Osteoblast (primary cell): ENCODE results near the gene HELT. TPM values are rescaled to one million over a fixed set of nuclear protein-coding genes. Genes with fewer than 3 reads are reported as not detected.
"Not testable (repeated sequence)": the region's sequence is repeated elsewhere in the genome, so short reads cannot be mapped to it uniquely, and the experiment has no call there.

Source experiments
- DNase-seq: peaks from one replicate; pipeline ENCODE4 v3.0.0; 2011; ENCODE audit warnings: low spot score, mixed read lengths; ENCODE audit not compliant: insufficient read length; ENCODE audit errors: missing footprints
- H2AFZ ChIP-seq: 2 replicates; pipeline ENCODE4 v1.6.0; 2011; ENCODE audit warnings: mild to moderate bottlenecking, low read length
- H3K27ac ChIP-seq: 2 replicates; pipeline ENCODE4 v1.5.1; 2011; ENCODE audit warnings: mild to moderate bottlenecking, low read depth, low read length, moderate library complexity
- H3K27me3 ChIP-seq: 2 replicates; pipeline ENCODE4 v1.6.0; 2012; ENCODE audit warnings: mild to moderate bottlenecking, control low read depth, inconsistent platforms, low read length, moderate library complexity; ENCODE audit not compliant: insufficient read depth
- H3K36me3 ChIP-seq: 2 replicates; pipeline ENCODE4 v1.5.1; 2011; ENCODE audit warnings: mild to moderate bottlenecking, low read length, control low read depth, moderate library complexity; ENCODE audit not compliant: insufficient read depth
- H3K4me1 ChIP-seq: 2 replicates; pipeline ENCODE4 v1.5.1; 2011; ENCODE audit warnings: mild to moderate bottlenecking, low read length, control low read depth, moderate library complexity; ENCODE audit not compliant: insufficient read depth
- H3K4me2 ChIP-seq: 2 replicates; pipeline ENCODE4 v1.6.0; 2011; ENCODE audit warnings: mild to moderate bottlenecking, low read length; ENCODE audit not compliant: insufficient read depth
- H3K4me3 ChIP-seq: fragments of 200-600 bp; sonication (generic); 3 replicates; pipeline ENCODE4 v1.5.1; 2012; ENCODE audit warnings: mild to moderate bottlenecking, low read length, inconsistent platforms; ENCODE audit not compliant: insufficient read depth
- H3K79me2 ChIP-seq: 2 replicates; pipeline ENCODE4 v1.6.0; 2012; ENCODE audit warnings: mild to moderate bottlenecking, low read length, control low read depth, inconsistent platforms; ENCODE audit not compliant: insufficient read depth
- H3K9me3 ChIP-seq: 2 replicates; pipeline ENCODE4 v1.5.1; 2011; ENCODE audit warnings: low read depth, low read length, control low read depth
- H4K20me1 ChIP-seq: 2 replicates; pipeline ENCODE4 v1.6.0; 2012; ENCODE audit warnings: mild to moderate bottlenecking, low read length, control low read depth; ENCODE audit not compliant: insufficient read depth
- CTCF ChIP-seq: IDR thresholded peaks from 2 replicates; pipeline ENCODE4 v1.5.1; 2011; ENCODE audit warnings: mild to moderate bottlenecking, low read depth, low read length, moderate library complexity; ENCODE audit errors: extremely low read depth
- total RNA-seq: library from RNA; depleted of rRNA; stranded (reverse); fragments of >200 nt; gene quantifications from 2 replicates; pipeline ENCODE4 v1.2.3, GENCODE V29; 2012

Gene HELT
- total RNA-seq, 1 donor: not detected

GRCh38 chr4:184983672-184984356, 34.5 kb upstream of the HELT start:
- TF ChIP-seq CTCF: peak; percentile 40
- H3K79me2 ChIP-seq: no peaks in the 10 kb centered on the region
- no peaks in the 10 kb centered on the region for H3K4me1 ChIP-seq
- H3K36me3 ChIP-seq: no peaks in the 10 kb centered on the region
- no peak overlapping the region for H2AFZ ChIP-seq
- H3K9me3 ChIP-seq: no peaks in the 10 kb centered on the region
- H4K20me1 ChIP-seq: no peaks in the 10 kb centered on the region
- H3K27me3 ChIP-seq: peaks cover 6% of the 10 kb centered on the region
- no peak overlapping the region for H3K27ac ChIP-seq
- no peak for DNase-seq
- H3K4me2 ChIP-seq: no peak overlapping the region
- H3K4me3 ChIP-seq: no peak overlapping the region

- no peaks in the 10 kb centered on the region for H3K36me3 ChIP-seq
- TF ChIP-seq CTCF: no peak
- DNase-seq: no peak
- H3K4me2 ChIP-seq: no peak overlapping the region
- no peaks in the 10 kb centered on the region for H3K4me1 ChIP-seq
- H2AFZ ChIP-seq: no peak overlapping the region
- no peaks in the 10 kb centered on the region for H3K79me2 ChIP-seq
- H3K27ac ChIP-seq: no peak overlapping the region
- H3K27me3 ChIP-seq: peaks cover 4% of the 10 kb centered on the region
- H3K9me3 ChIP-seq: no peaks in the 10 kb centered on the region
- H4K20me1 ChIP-seq: no peaks in the 10 kb centered on the region
- H3K4me3 ChIP-seq: no peak overlapping the region
Observed at GRCh38 chr4:184987493-184988031, 30.7 kb upstream of the HELT start.

- no peaks in the 10 kb centered on the region for H3K36me3 ChIP-seq
- no peak for DNase-seq
- no peaks in the 10 kb centered on the region for H4K20me1 ChIP-seq
- H3K27me3 ChIP-seq: peaks cover 7% of the 10 kb centered on the region
- H3K4me3 ChIP-seq: no peak overlapping the region
- H3K79me2 ChIP-seq: no peaks in the 10 kb centered on the region
- no peak overlapping the region for H2AFZ ChIP-seq
- no peak overlapping the region for H3K4me2 ChIP-seq
- no peak overlapping the region for H3K27ac ChIP-seq
- no peaks in the 10 kb centered on the region for H3K4me1 ChIP-seq
- TF ChIP-seq CTCF: no peak
- H3K9me3 ChIP-seq: no peaks in the 10 kb centered on the region
Observed at GRCh38 chr4:184988611-184989010, 29.7 kb upstream of the HELT start.

- not testable (repeated sequence) for H3K4me1 ChIP-seq, H3K9me3 ChIP-seq, H3K27me3 ChIP-seq
Observed at GRCh38 chr4:184989283-184989682, 29.0 kb upstream of the HELT start.

GRCh38 chr4:184990131-184990530, 28.2 kb upstream of the HELT start:
- not testable (repeated sequence) for H3K27me3 ChIP-seq, H3K4me1 ChIP-seq, H3K9me3 ChIP-seq, H3K79me2 ChIP-seq, DNase-seq, H4K20me1 ChIP-seq, H3K4me3 ChIP-seq, H3K4me2 ChIP-seq, H3K27ac ChIP-seq, H3K36me3 ChIP-seq, H2AFZ ChIP-seq

More at GRCh38 chr4:184989283-184989682, 29.0 kb upstream of the HELT start:
- not testable (repeated sequence) for H3K79me2 ChIP-seq, H4K20me1 ChIP-seq, DNase-seq, H3K4me2 ChIP-seq, H3K4me3 ChIP-seq, H3K27ac ChIP-seq, H2AFZ ChIP-seq, H3K36me3 ChIP-seq
